A549 (cell line): ENCODE measurements around the gene FCHO2. TPM values are rescaled to one million over a fixed set of nuclear protein-coding genes. Genes with fewer than 3 reads are reported as not detected.

Experiments used
- ATAC-seq, 2 experiments: fragments of 200-7000 bp in 1 of 2; fragments of >200 bp in 1 of 2; cut with Nextera tagmentation in 1 of 2; cut with Tn5 transposase in 1 of 2; 3 replicates each; pipeline versions ENCODE4 v1.8.0 to v1.9.1; 2018 to 2020; ENCODE audit warnings: mild to moderate bottlenecking in 1 of 2, moderate library complexity in 1 of 2
- CTCF ChIA-PET: fragments of 300-600 bp; sonication (Branson Sonifier 250); formaldehyde crosslinking; extraction: SDS; loops from one replicate; lab custom pipeline; 2021; ENCODE audit warnings: antibody characterized with exemption, inconsistent platforms; lab: Yijun Ruan, JAX
- POLR2A ChIA-PET: fragments of 350-600 bp; formaldehyde crosslinking; extraction: SDS; loops from one replicate; lab custom pipeline; 2021; ENCODE audit warnings: antibody characterized with exemption, inconsistent platforms; lab: Yijun Ruan, JAX
- DNase-seq, 2 experiments: peaks; one replicate each; pipeline versions ENCODE4 v3.0.0 to v3.0.0-alpha.2; 2011 to 2016; ENCODE audit warnings: low read depth in 1 of 2, low spot score in 1 of 2
- FAIRE-seq: peaks from 2 replicates; lab custom pipeline; 2011; peaks lifted over from hg19 to GRCh38; lab: Jason Lieb, UNC
- H3K27ac ChIP-seq, 2 experiments: fragments of >200 bp; sonication (Bioruptor Twin); formaldehyde crosslinking; 3 replicates each; pipeline ENCODE4 v1.5.1; 2016 to 2017
- H3K4me1 ChIP-seq: fragments of >200 bp; sonication (Bioruptor Twin); formaldehyde crosslinking; 3 replicates; pipeline ENCODE4 v1.6.1; 2016
- H3K4me2 ChIP-seq: fragments of >200 bp; sonication (Bioruptor Twin); formaldehyde crosslinking; 3 replicates; pipeline ENCODE4 v1.6.1; 2016
- H3K4me3 ChIP-seq: fragments of >200 bp; sonication (Bioruptor Twin); formaldehyde crosslinking; 3 replicates; pipeline ENCODE4 v1.5.1; 2016
- H3K9me3 ChIP-seq: fragments of >200 bp; sonication (Bioruptor Twin); formaldehyde crosslinking; 3 replicates; pipeline ENCODE4 v1.6.1; 2016
- CHD2 ChIP-seq: fragments of 150-350 bp; IDR thresholded peaks from 2 replicates; pipeline ENCODE4 v1.6.1; 2014; ENCODE audit warnings: low read length; ENCODE audit not compliant: partially characterized antibody
- HOXB13 ChIP-seq: fragments of 250-450 bp; sonication (Bioruptor Pico); IDR thresholded peaks from 2 replicates; pipeline ENCODE4 v1.5.0; 2020; ENCODE audit warnings: low read depth, mild to moderate bottlenecking, moderate library complexity
- WGBS: methylation state at CpG from one replicate; pipeline ENCODE4 v1.1.6; 2017; ENCODE audit errors: missing lambda C conversion rate; 5-methylcytosine and 5-hydroxymethylcytosine counted together
- polyA plus RNA-seq, 4 experiments: library from polyadenylated mRNA; depleted of rRNA in 3 of 4; stranded (reverse); fragments of >200 nt; fragmentation: RNase III in 1 of 4; extraction: RNeasy Plus Mini Kit Qiagen cat#74134 plus additional on column Dnase treatment in 1 of 4; gene quantifications; 2 replicates in 3 of 4; 3 replicates in 1 of 4; pipeline ENCODE4 v1.2.3, GENCODE V29; 2011 to 2017
- TF ChIP-seq, protein P1 (sequence below): fragments of 200-600 bp; sonication (generic); IDR thresholded peaks from 2 replicates; pipeline ENCODE4 v1.6.1; 2016; ENCODE audit warnings: antibody characterized with exemption, mild to moderate bottlenecking, moderate library complexity
- TF ChIP-seq, protein P2 (sequence below): IDR thresholded peaks from 2 replicates; pipeline ENCODE4 v1.6.1; 2012; ENCODE audit warnings: low read depth, borderline replicate concordance
- TF ChIP-seq, protein P3 (sequence below): fragments of >200 bp; sonication (Bioruptor Twin); formaldehyde crosslinking; IDR thresholded peaks from 2 replicates; pipeline ENCODE4 v1.6.1; 2016
- TF ChIP-seq, protein P4 (sequence below): fragments of 250-450 bp; sonication (Bioruptor Pico); IDR thresholded peaks from 2 replicates; pipeline ENCODE4 v1.5.0; 2021; ENCODE audit warnings: mild to moderate bottlenecking, moderate library complexity, borderline replicate concordance
- TF ChIP-seq, protein P5 (sequence below): fragments of >200 bp; sonication (Bioruptor Twin); formaldehyde crosslinking; IDR thresholded peaks from 3 replicates; pipeline ENCODE4 v1.6.1; 2016

The FCHO2 gene
- polyA plus RNA-seq, 2 of the 4 experiments (the other 2 are of a cell fraction) = 9.1 to 14.9 TPM

DNA sequence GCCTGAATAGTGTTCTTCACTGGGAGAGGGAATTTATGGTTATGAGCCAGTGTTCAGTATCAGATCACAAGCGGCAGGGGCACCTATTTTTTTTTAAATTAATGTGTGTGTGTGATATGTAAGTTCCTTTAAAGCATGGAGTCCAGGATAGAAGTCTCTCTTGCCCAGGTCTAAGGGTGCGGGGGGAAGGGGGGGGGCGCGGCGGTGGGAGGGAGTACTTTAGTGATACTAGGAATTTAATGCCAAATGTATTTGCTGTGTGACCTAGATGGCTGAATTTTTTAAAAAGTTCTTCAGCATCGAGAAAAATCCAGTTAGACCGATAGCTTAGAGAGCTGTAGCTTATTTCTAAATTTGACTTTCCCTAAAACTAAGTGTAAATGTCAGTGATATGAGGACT, 1.5 kb upstream of the FCHO2 start (continued):
- TF ChIP-seq, protein P1, sequence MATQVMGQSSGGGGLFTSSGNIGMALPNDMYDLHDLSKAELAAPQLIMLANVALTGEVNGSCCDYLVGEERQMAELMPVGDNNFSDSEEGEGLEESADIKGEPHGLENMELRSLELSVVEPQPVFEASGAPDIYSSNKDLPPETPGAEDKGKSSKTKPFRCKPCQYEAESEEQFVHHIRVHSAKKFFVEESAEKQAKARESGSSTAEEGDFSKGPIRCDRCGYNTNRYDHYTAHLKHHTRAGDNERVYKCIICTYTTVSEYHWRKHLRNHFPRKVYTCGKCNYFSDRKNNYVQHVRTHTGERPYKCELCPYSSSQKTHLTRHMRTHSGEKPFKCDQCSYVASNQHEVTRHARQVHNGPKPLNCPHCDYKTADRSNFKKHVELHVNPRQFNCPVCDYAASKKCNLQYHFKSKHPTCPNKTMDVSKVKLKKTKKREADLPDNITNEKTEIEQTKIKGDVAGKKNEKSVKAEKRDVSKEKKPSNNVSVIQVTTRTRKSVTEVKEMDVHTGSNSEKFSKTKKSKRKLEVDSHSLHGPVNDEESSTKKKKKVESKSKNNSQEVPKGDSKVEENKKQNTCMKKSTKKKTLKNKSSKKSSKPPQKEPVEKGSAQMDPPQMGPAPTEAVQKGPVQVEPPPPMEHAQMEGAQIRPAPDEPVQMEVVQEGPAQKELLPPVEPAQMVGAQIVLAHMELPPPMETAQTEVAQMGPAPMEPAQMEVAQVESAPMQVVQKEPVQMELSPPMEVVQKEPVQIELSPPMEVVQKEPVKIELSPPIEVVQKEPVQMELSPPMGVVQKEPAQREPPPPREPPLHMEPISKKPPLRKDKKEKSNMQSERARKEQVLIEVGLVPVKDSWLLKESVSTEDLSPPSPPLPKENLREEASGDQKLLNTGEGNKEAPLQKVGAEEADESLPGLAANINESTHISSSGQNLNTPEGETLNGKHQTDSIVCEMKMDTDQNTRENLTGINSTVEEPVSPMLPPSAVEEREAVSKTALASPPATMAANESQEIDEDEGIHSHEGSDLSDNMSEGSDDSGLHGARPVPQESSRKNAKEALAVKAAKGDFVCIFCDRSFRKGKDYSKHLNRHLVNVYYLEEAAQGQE = no peak

DNA sequence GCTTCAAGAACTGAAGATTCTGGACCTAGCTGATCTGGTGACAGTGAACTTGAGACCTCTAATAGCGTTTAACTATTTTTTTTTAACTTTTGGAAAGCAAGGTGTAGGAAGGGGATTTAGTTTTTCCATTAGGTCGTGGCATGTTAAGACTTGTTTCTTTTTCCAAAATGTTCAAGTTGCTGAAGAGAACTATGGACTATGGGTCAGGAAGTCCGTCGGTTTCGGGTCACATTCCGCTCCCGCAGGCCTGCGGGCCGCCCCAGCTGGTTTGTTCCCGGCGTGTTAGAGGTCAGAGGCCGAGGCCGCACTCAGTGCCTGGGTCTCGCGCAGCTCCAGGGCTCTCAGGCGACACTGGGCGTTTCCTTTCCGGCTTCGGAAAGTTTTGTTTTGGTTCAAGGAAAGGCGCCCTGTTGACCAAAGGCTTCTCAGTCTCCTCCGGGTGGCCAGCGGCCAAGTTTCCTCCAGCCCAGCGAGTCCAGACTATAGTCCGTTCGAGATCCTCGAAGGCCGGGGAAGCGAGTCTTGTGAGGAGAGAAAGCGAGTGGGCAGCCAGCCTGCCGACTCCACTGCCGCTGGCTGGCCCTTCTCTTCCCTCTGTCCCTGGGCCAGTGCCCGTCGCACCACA, 586 bp upstream of the FCHO2 start:
- Histone ChIP-seq H3K9me3 (no peaks in the 10 kb centered on the region), H3K4me1 (peaks cover 50% of the 10 kb centered on the region), H3K27ac (peak overlapping the region; percentile 96 to 97), H3K4me3 (peak overlapping the region; percentile 94), H3K4me2 (peak overlapping the region; percentile 94)
- TF ChIP-seq, protein P2, sequence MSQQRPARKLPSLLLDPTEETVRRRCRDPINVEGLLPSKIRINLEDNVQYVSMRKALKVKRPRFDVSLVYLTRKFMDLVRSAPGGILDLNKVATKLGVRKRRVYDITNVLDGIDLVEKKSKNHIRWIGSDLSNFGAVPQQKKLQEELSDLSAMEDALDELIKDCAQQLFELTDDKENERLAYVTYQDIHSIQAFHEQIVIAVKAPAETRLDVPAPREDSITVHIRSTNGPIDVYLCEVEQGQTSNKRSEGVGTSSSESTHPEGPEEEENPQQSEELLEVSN = peak; percentile 73; the same call in 1 of the 2 replicates
- TF ChIP-seq, protein P3, sequence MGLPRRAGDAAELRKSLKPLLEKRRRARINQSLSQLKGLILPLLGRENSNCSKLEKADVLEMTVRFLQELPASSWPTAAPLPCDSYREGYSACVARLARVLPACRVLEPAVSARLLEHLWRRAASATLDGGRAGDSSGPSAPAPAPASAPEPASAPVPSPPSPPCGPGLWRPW = no peak
- TF ChIP-seq, protein P4, sequence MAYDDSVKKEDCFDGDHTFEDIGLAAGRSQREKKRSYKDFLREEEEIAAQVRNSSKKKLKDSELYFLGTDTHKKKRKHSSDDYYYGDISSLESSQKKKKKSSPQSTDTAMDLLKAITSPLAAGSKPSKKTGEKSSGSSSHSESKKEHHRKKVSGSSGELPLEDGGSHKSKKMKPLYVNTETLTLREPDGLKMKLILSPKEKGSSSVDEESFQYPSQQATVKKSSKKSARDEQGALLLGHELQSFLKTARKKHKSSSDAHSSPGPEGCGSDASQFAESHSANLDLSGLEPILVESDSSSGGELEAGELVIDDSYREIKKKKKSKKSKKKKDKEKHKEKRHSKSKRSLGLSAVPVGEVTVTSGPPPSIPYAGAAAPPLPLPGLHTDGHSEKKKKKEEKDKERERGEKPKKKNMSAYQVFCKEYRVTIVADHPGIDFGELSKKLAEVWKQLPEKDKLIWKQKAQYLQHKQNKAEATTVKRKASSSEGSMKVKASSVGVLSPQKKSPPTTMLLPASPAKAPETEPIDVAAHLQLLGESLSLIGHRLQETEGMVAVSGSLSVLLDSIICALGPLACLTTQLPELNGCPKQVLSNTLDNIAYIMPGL (CRISPR knock-in tag) = no peak
- TF ChIP-seq, protein P5, sequence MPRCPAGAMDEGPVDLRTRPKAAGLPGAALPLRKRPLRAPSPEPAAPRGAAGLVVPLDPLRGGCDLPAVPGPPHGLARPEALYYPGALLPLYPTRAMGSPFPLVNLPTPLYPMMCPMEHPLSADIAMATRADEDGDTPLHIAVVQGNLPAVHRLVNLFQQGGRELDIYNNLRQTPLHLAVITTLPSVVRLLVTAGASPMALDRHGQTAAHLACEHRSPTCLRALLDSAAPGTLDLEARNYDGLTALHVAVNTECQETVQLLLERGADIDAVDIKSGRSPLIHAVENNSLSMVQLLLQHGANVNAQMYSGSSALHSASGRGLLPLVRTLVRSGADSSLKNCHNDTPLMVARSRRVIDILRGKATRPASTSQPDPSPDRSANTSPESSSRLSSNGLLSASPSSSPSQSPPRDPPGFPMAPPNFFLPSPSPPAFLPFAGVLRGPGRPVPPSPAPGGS = 0 out of 3 replicates have a peak, but pooled peaks have one; percentile 13
- TF ChIP-seq, protein P1 = peak; percentile 39; the same call in 1 of the 2 replicates
- TF ChIP-seq HOXB13 (no peak), CHD2 (peak; percentile 48)
- ATAC-seq = peak; percentile 63 to 71
- FAIRE-seq = no peak
- WGBS = 2% methylated on average over 32 of the region's 33 CpGs
- ChIA-PET CTCF (interaction anchor here (0.6 to 2.8 kb wide), 15 partner anchors 24 to 576 kb away, joined by 3 to 13 read pairs (median 3); no protein-coding TSS in a partner anchor), POLR2A (interaction anchor here (0.7 to 1.8 kb wide), 9 partner anchors 9 to 493 kb away, joined by 3 to 9 read pairs (median 3); partner anchors contain the start of gene FOXD1)
- no peak for DNase-seq
